Progenitor cell of endocrine pancreas (in vitro differentiated cells): ENCODE data around the gene STMND1. TPM values are rescaled to one million over a fixed set of nuclear protein-coding genes. Genes with fewer than 3 reads are reported as not detected.

Source experiments
- DNase-seq: peaks from one replicate; pipeline ENCODE4 v3.0.0; 2021; ENCODE audit warnings: low spot score; ENCODE audit not compliant: unreplicated experiment
- H3K27ac Mint-ChIP-seq: 2 replicates; pipeline ENCODE4 v1.8.0; 2021; ENCODE audit warnings: mild to moderate bottlenecking, moderate library complexity, mixed read lengths
- H3K27me3 Mint-ChIP-seq: 2 replicates; pipeline ENCODE4 v1.8.0; 2021; ENCODE audit warnings: mixed read lengths
- H3K36me3 Mint-ChIP-seq: 2 replicates; pipeline ENCODE4 v1.8.0; 2022; ENCODE audit warnings: mixed read lengths; ENCODE audit not compliant: insufficient read depth
- H3K4me1 Mint-ChIP-seq: 2 replicates; pipeline ENCODE4 v1.8.0; 2021; ENCODE audit warnings: low read depth, mixed read lengths
- H3K4me3 Mint-ChIP-seq: 2 replicates; pipeline ENCODE4 v1.8.0; 2021; ENCODE audit warnings: low read depth, mild to moderate bottlenecking, moderate library complexity, mixed read lengths
- H3K9me3 Mint-ChIP-seq: 2 replicates; pipeline ENCODE4 v1.8.0; 2021; ENCODE audit warnings: low read depth, mixed read lengths
- total RNA-seq: library from RNA; stranded (reverse); gene quantifications from 2 replicates; pipeline ENCODE4 v1.2.1, GENCODE V29; 2021
- TF ChIP-seq, protein P1 (sequence below): fragments of 200-600 bp; sonication (generic); IDR thresholded peaks from one replicate; pipeline ENCODE4 v1.5.0; 2021; ENCODE audit warnings: antibody characterized with exemption, mild to moderate bottlenecking; ENCODE audit not compliant: unreplicated experiment

Gene STMND1
- total RNA-seq, 1 donor from 2014 or later, result 0.22 TPM

DNA sequence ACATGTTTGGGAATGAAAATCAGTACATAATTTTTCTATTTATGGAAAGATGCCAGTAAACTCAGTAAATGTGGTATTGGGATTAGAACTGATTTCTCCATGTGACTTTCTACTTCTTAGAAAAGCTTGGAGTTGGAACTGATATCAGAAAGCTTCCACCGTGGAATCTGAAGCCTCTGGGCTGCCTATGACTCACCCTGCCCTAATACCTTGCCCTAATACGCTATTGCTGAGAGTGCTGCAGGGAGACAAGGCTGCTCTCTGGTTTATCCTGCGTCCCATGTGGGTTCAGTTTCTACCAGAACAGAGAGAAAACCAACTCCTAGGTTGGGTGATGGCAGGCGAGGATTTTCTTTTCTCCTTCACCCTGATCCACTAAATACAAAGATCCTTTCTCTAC lies 3.3 kb upstream of the STMND1 start:
- Mint-ChIP-seq H3K36me3 (no peaks in the 10 kb centered on the region), H3K4me3 (no peak overlapping the region), H3K9me3 (no peaks in the 10 kb centered on the region), H3K27me3 (peaks cover 27% of the 10 kb centered on the region), H3K27ac (no peak overlapping the region), H3K4me1 (peaks cover 37% of the 10 kb centered on the region)
- no peak for DNase-seq
- TF ChIP-seq, protein P1, sequence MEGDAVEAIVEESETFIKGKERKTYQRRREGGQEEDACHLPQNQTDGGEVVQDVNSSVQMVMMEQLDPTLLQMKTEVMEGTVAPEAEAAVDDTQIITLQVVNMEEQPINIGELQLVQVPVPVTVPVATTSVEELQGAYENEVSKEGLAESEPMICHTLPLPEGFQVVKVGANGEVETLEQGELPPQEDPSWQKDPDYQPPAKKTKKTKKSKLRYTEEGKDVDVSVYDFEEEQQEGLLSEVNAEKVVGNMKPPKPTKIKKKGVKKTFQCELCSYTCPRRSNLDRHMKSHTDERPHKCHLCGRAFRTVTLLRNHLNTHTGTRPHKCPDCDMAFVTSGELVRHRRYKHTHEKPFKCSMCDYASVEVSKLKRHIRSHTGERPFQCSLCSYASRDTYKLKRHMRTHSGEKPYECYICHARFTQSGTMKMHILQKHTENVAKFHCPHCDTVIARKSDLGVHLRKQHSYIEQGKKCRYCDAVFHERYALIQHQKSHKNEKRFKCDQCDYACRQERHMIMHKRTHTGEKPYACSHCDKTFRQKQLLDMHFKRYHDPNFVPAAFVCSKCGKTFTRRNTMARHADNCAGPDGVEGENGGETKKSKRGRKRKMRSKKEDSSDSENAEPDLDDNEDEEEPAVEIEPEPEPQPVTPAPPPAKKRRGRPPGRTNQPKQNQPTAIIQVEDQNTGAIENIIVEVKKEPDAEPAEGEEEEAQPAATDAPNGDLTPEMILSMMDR, result no peak

DNA sequence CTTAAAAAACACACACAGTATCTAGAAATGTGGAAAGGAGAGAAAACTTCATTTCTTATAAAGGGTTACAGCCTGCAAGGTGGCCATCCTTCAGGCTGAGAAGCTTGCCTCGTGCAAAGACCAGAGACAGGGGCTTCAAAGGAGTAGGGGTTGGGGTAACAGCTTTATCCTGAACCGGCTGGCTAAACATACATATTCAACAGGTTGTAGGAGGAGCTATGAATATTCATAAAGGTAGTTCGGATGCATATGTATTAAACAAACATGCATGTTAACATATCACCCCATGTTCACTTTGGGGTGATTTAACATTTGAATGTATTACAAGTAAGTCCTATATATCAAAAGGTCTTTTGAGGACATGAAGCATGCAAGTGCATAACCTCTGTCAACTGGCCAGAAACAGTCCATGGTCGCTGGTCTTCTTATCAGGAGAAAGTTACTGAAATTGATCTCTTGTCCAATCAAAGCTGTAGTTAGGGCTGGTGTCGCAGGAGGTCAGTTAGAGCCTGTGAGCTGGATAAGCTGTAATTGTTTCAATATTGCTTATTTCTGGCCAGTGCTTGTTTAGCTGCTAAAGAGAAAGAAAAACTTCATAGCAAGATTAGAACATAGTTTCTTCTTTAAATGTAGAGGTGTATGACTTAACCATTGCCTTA lies 2.3 kb upstream of the STMND1 start:
- TF ChIP-seq, protein P1, result no peak
- no peaks in the 10 kb centered on the region for H3K9me3 Mint-ChIP-seq
- H3K27me3 Mint-ChIP-seq, result peaks cover 36% of the 10 kb centered on the region
- no peak overlapping the region for H3K4me3 Mint-ChIP-seq
- no peaks in the 10 kb centered on the region for H3K36me3 Mint-ChIP-seq
- no peak overlapping the region for H3K27ac Mint-ChIP-seq
- peaks cover 37% of the 10 kb centered on the region for H3K4me1 Mint-ChIP-seq
- no peak for DNase-seq

DNA sequence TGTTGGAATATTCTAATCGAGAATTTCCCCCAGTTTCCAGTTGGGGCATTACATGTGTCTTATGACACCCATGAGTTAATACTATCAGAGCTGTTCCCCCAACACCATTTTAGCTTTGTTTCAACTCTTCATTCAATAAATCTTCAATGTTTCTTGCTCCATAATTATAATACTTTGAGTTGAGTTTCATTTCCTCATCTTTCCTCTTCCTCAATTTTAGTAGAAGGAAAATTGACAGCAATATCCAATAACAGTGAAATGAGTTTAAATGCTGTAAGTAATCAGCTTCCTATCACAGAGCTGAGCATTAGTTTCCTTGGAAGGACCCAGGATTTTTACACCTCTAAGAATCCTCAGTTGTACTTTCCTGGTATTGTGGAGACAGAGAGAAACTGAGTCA lies 1.0 kb upstream of the STMND1 start:
- DNase-seq, result no peak
- Mint-ChIP-seq H3K9me3 (no peaks in the 10 kb centered on the region), H3K27me3 (peaks cover 37% of the 10 kb centered on the region), H3K4me1 (peaks cover 34% of the 10 kb centered on the region), H3K36me3 (no peaks in the 10 kb centered on the region), H3K4me3 (no peak overlapping the region), H3K27ac (no peak overlapping the region)
- TF ChIP-seq, protein P1, result no peak

GRCh38 chr6:17102258-17102870 lies 514 bp downstream of the STMND1 start:
- TF ChIP-seq, protein P1, result no peak
- H3K27ac Mint-ChIP-seq, result no peak overlapping the region

DNA sequence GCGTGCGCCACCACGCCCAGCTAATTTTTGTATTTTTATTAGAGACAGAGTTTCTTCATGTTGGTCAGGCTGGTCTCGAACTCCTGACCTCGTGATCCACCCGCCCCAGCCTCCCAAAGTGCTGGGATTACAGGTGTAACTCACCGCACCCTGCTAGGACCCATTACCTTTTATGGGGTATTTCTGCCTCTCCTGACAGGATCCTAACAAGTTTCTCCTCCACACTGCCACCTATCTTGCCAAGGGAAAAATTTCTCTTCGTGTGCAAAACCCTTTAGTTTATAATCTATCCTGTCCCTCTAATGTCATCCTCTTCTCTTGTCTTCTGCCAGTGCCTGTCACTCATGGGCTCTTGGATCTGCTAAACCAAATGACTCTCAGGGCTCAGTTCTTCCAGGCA lies 1.9 kb downstream of the STMND1 start:
- peaks cover 44% of the 10 kb centered on the region for H3K27me3 Mint-ChIP-seq
- H3K4me3 Mint-ChIP-seq, result no peak overlapping the region
- peaks cover 20% of the 10 kb centered on the region for H3K4me1 Mint-ChIP-seq
- H3K27ac Mint-ChIP-seq, result no peak overlapping the region
- no peaks in the 10 kb centered on the region for H3K36me3 Mint-ChIP-seq
- DNase-seq, result no peak
- TF ChIP-seq, protein P1, result no peak
- H3K9me3 Mint-ChIP-seq, result no peaks in the 10 kb centered on the region

More at GRCh38 chr6:17102258-17102870, 514 bp downstream of the STMND1 start:
- H3K4me1 Mint-ChIP-seq, result peaks cover 21% of the 10 kb centered on the region
- H3K9me3 Mint-ChIP-seq, result no peaks in the 10 kb centered on the region
- no peak for DNase-seq
- peak overlapping the region; percentile 80 for H3K4me3 Mint-ChIP-seq
- H3K27me3 Mint-ChIP-seq, result peaks cover 42% of the 10 kb centered on the region
- H3K36me3 Mint-ChIP-seq, result no peaks in the 10 kb centered on the region
